Ectodermal cell (in vitro differentiated cells): Measurements from ENCODE around the gene TRAF5.
"Not testable (repeated sequence)": the region's sequence is repeated elsewhere in the genome, so short reads cannot be mapped to it uniquely, and the experiment has no call there.

Experiments used
- H3K27ac ChIP-seq: 2 replicates; pipeline ENCODE4 v1.7.0; 2013; ENCODE audit warnings: mild to moderate bottlenecking, low read depth, low read length; ENCODE audit not compliant: insufficient read depth, poor library complexity, severe bottlenecking
- H3K27me3 ChIP-seq: 2 replicates; pipeline ENCODE4 v1.7.0; 2013; ENCODE audit warnings: mild to moderate bottlenecking, low read length; ENCODE audit not compliant: insufficient read depth, control insufficient read depth, poor library complexity, severe bottlenecking
- H3K36me3 ChIP-seq: one replicate; pipeline ENCODE4 v1.7.0; 2013; ENCODE audit warnings: low read length; ENCODE audit not compliant: control insufficient read depth, insufficient read depth
- H3K4me1 ChIP-seq: one replicate; pipeline ENCODE4 v1.7.0; 2013; ENCODE audit warnings: low read length; ENCODE audit not compliant: control insufficient read depth, insufficient read depth
- H3K4me3 ChIP-seq: 2 replicates; pipeline ENCODE4 v1.7.0; 2013; ENCODE audit warnings: low read depth, low read length, control low read depth; ENCODE audit not compliant: insufficient read depth
- H3K9me3 ChIP-seq: 2 replicates; pipeline ENCODE4 v1.7.0; 2013; ENCODE audit warnings: mild to moderate bottlenecking, low read length, moderate library complexity; ENCODE audit not compliant: control insufficient read depth
- WGBS, 2 experiments: methylation state at CpG; one replicate each; pipeline ENCODE4 v1.1.7; 2013; ENCODE audit warnings: missing lambda C conversion rate in 2 of 2; 5-methylcytosine and 5-hydroxymethylcytosine counted together

Gene TRAF5

GRCh38 chr1:211344152-211344618, 17.6 kb downstream of the TRAF5 start:
- Histone ChIP-seq H3K4me1 (peaks cover 6% of the 10 kb centered on the region), H3K4me3 (no peak overlapping the region), H3K27me3 (no peaks in the 10 kb centered on the region), H3K9me3 (no peaks in the 10 kb centered on the region), H3K36me3 (no peaks in the 10 kb centered on the region), H3K27ac (no peak overlapping the region)
- WGBS, 2 experiments: 91 to 95% methylated on average over 6 of the region's 6 CpGs

GRCh38 chr1:211345719-211346118, 19.1 kb downstream of the TRAF5 start:
- no peaks in the 10 kb centered on the region for H3K27me3 ChIP-seq
- H3K4me3 ChIP-seq: no peak overlapping the region
- 26 to 35% methylated on average over 2 of the region's 2 CpGs for WGBS, 2 experiments
- no peaks in the 10 kb centered on the region for H3K36me3 ChIP-seq
- H3K9me3 ChIP-seq: no peaks in the 10 kb centered on the region
- peaks cover 6% of the 10 kb centered on the region for H3K4me1 ChIP-seq
- no peak overlapping the region for H3K27ac ChIP-seq

GRCh38 chr1:211347077-211347844, 20.6 kb downstream of the TRAF5 start:
- 96% methylated on average over 3 of the region's 4 CpGs for WGBS, 2 experiments
- Histone ChIP-seq H3K4me1 (peaks cover 6% of the 10 kb centered on the region), H3K27ac (no peak overlapping the region)

GRCh38 chr1:211348547-211348946, 21.9 kb downstream of the TRAF5 start:
- Histone ChIP-seq H3K4me1 (peaks cover 6% of the 10 kb centered on the region), H3K9me3 (no peaks in the 10 kb centered on the region), H3K27ac (no peak overlapping the region), H3K27me3 (no peaks in the 10 kb centered on the region), H3K4me3 (no peak overlapping the region), H3K36me3 (no peaks in the 10 kb centered on the region)

More at GRCh38 chr1:211347077-211347844, 20.6 kb downstream of the TRAF5 start:
- no peaks in the 10 kb centered on the region for H3K9me3 ChIP-seq
- H3K4me3 ChIP-seq: no peak overlapping the region
- no peaks in the 10 kb centered on the region for H3K27me3 ChIP-seq
- no peaks in the 10 kb centered on the region for H3K36me3 ChIP-seq

- no peaks in the 10 kb centered on the region for H3K27me3 ChIP-seq
- no peaks in the 10 kb centered on the region for H3K36me3 ChIP-seq
- H3K27ac ChIP-seq: no peak overlapping the region
- no peaks in the 10 kb centered on the region for H3K9me3 ChIP-seq
- WGBS, 2 experiments: 94 to 99% methylated on average over 2 of the region's 2 CpGs
- no peak overlapping the region for H3K4me3 ChIP-seq
- peaks cover 6% of the 10 kb centered on the region for H3K4me1 ChIP-seq
These were observed 23.1 kb downstream of the TRAF5 start for GRCh38 chr1:211349741-211350140.

GRCh38 chr1:211352055-211352454, 25.4 kb downstream of the TRAF5 start:
- WGBS, 2 experiments: 85 to 94% methylated on average over 3 of the region's 3 CpGs
- H3K4me1 ChIP-seq, H3K36me3 ChIP-seq, H3K27ac ChIP-seq, H3K27me3 ChIP-seq, H3K4me3 ChIP-seq, H3K9me3 ChIP-seq: not testable (repeated sequence)

- Histone ChIP-seq H3K4me3 (no peak overlapping the region), H3K9me3 (no peaks in the 10 kb centered on the region), H3K36me3 (no peaks in the 10 kb centered on the region), H3K27ac (no peak overlapping the region), H3K4me1 (no peaks in the 10 kb centered on the region), H3K27me3 (no peaks in the 10 kb centered on the region)
- WGBS, 2 experiments: 86 to 92% methylated on average over 2 of the region's 2 CpGs
These were observed 25.8 kb downstream of the TRAF5 start for GRCh38 chr1:211352465-211352864.

GRCh38 chr1:211352985-211353515, 26.4 kb downstream of the TRAF5 start:
- no peak overlapping the region for H3K27ac ChIP-seq
- H3K9me3 ChIP-seq: no peaks in the 10 kb centered on the region
- no peak overlapping the region for H3K4me3 ChIP-seq
- no peaks in the 10 kb centered on the region for H3K27me3 ChIP-seq
- no peaks in the 10 kb centered on the region for H3K36me3 ChIP-seq
- 94% methylated on average over 8 of the region's 8 CpGs for WGBS, 2 experiments
- H3K4me1 ChIP-seq: no peaks in the 10 kb centered on the region

- Histone ChIP-seq H3K4me3 (no peak overlapping the region), H3K27me3 (no peaks in the 10 kb centered on the region), H3K27ac (no peak overlapping the region), H3K4me1 (no peaks in the 10 kb centered on the region), H3K36me3 (no peaks in the 10 kb centered on the region), H3K9me3 (no peaks in the 10 kb centered on the region)
- WGBS, 2 experiments: 0% methylated on average over 1 of the region's 1 CpG
These were observed 27.1 kb downstream of the TRAF5 start for GRCh38 chr1:211353562-211354212.

GRCh38 chr1:211355873-211356272, 29.2 kb downstream of the TRAF5 start:
- Histone ChIP-seq H3K36me3 (peaks cover 3% of the 10 kb centered on the region), H3K9me3 (no peaks in the 10 kb centered on the region), H3K27ac (no peak overlapping the region), H3K27me3 (no peaks in the 10 kb centered on the region), H3K4me3 (no peak overlapping the region), H3K4me1 (no peaks in the 10 kb centered on the region)
- 97 to 98% methylated on average over 4 of the region's 4 CpGs for WGBS, 2 experiments
